VCaP (cell line): Measurements from ENCODE around the gene MARF1.

Experiments used
- H3K27ac ChIP-seq: fragments of 450-650 bp; 2 replicates; pipeline ENCODE4 v1.5.1; 2017
- CTCF ChIP-seq: fragments of 450-650 bp; conservative IDR thresholded peaks from 2 replicates; pipeline ENCODE4 v1.5.1; 2017; ENCODE audit warnings: mild to moderate bottlenecking, moderate library complexity

MARF1 gene

GRCh38 chr16:15597822-15598647 lies 44.9 kb downstream of the MARF1 start:
- TF ChIP-seq CTCF = no peak
- H3K27ac ChIP-seq = no peak overlapping the region

GRCh38 chr16:15597135-15597534 lies 45.8 kb downstream of the MARF1 start:
- no peak for TF ChIP-seq CTCF

GRCh38 chr16:15594711-15595320 lies 48.1 kb downstream of the MARF1 start:
- H3K27ac ChIP-seq = no peak overlapping the region
- TF ChIP-seq CTCF = no peak

More at GRCh38 chr16:15597135-15597534, 45.8 kb downstream of the MARF1 start:
- no peak overlapping the region for H3K27ac ChIP-seq

- TF ChIP-seq CTCF = no peak
- no peak overlapping the region for H3K27ac ChIP-seq
Observed at GRCh38 chr16:15593235-15593634, 49.7 kb downstream of the MARF1 start.

GRCh38 chr16:15592324-15592723 lies 50.6 kb downstream of the MARF1 start:
- TF ChIP-seq CTCF = no peak
- no peak overlapping the region for H3K27ac ChIP-seq

GRCh38 chr16:15587152-15587825 lies 55.7 kb downstream of the MARF1 start:
- no peak overlapping the region for H3K27ac ChIP-seq
- no peak for TF ChIP-seq CTCF

- TF ChIP-seq CTCF = no peak
- H3K27ac ChIP-seq = no peak overlapping the region
Observed at GRCh38 chr16:15586716-15587115, 56.2 kb downstream of the MARF1 start.
